ENCODE data around the gene HRH3.

GRCh38 chr20:62242176-62242575 is 22.1 kb upstream of the HRH3 start:
- TF ChIP-seq, protein P1, sequence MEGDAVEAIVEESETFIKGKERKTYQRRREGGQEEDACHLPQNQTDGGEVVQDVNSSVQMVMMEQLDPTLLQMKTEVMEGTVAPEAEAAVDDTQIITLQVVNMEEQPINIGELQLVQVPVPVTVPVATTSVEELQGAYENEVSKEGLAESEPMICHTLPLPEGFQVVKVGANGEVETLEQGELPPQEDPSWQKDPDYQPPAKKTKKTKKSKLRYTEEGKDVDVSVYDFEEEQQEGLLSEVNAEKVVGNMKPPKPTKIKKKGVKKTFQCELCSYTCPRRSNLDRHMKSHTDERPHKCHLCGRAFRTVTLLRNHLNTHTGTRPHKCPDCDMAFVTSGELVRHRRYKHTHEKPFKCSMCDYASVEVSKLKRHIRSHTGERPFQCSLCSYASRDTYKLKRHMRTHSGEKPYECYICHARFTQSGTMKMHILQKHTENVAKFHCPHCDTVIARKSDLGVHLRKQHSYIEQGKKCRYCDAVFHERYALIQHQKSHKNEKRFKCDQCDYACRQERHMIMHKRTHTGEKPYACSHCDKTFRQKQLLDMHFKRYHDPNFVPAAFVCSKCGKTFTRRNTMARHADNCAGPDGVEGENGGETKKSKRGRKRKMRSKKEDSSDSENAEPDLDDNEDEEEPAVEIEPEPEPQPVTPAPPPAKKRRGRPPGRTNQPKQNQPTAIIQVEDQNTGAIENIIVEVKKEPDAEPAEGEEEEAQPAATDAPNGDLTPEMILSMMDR (IDR thresholded peaks at IDR 0.05; ENCODE audit: low read depth, low read length, poor library complexity, severe bottlenecking): no peak
- TF ChIP-seq EZH2phosphoT487 (IDR thresholded peaks at IDR 0.05; ENCODE audit: borderline replicate concordance, low read length): no peak
